ENCODE results near the gene PPP1R1A. TPM values are rescaled to one million over a fixed set of nuclear protein-coding genes. Genes with fewer than 3 reads are reported as not detected.

PPP1R1A gene
- total RNA-seq, 4 donors from 2014 or later, result 1.1 to 4.1 (median 1.8) TPM

DNA sequence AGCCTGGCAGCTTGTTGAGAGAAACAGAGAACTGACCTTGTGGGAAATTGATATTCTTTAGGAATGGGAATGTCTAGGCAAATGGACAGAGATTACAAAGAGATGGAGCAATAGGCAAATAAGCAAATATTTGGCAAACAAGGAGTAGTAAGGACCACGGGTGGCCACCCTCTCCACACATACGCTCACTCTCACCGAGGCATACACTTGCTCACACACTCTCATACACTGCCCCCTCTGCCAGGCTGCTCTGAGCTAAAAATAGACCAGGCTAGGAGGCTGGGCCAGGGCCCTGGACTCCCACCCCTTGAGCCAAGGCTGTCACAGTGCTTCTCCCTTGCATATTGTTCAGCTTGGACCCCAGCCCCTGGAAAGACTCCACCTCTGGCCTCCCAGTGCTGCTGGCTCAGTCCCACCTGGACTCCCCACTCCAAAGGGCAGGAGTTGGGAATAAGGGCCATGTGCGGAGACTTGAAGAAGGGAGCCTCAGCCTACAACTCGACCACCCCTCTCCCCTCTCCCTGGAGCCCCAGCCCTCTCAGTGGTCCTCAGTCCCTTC lies 1.1 kb downstream of the PPP1R1A start:
- Histone ChIP-seq H3K27ac (no peak overlapping the region), H3K27me3 (no peaks in the 10 kb centered on the region), H3K36me3 (no peaks in the 10 kb centered on the region), H3K9me3 (no peaks in the 10 kb centered on the region), H3K4me3 (peak overlapping the region in 1 of 4 donors; percentile 58), H3K4me1 (peaks cover 0 to 11% (median 0%) of the 10 kb centered on the region in 4 donors)
- no peak for TF ChIP-seq POLR2A (IDR thresholded peaks at IDR 0.05)
- TF ChIP-seq, protein P1, sequence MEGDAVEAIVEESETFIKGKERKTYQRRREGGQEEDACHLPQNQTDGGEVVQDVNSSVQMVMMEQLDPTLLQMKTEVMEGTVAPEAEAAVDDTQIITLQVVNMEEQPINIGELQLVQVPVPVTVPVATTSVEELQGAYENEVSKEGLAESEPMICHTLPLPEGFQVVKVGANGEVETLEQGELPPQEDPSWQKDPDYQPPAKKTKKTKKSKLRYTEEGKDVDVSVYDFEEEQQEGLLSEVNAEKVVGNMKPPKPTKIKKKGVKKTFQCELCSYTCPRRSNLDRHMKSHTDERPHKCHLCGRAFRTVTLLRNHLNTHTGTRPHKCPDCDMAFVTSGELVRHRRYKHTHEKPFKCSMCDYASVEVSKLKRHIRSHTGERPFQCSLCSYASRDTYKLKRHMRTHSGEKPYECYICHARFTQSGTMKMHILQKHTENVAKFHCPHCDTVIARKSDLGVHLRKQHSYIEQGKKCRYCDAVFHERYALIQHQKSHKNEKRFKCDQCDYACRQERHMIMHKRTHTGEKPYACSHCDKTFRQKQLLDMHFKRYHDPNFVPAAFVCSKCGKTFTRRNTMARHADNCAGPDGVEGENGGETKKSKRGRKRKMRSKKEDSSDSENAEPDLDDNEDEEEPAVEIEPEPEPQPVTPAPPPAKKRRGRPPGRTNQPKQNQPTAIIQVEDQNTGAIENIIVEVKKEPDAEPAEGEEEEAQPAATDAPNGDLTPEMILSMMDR (IDR thresholded peaks at IDR 0.05), result no peak
- DNase-seq, result no peak

DNA sequence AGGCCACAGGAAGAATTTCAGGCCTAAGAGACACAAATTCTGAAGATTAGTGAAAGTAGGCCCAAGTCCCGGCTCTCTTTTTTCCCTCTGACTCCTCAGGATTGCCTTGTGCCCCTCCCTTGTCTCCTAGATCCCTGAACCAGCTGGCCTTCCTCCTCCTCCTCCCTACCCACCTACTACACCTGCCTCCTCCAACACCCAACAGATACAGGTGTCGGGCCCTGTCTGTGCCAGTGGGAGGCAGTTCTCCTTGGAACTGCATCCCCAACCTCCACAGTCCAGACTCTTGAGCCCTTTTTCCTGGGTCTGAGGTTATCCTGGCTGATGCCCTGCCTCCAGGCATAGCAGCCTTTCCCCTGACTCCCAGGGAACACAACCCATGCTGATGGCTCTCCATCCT lies 1.8 kb downstream of the PPP1R1A start:
- Histone ChIP-seq H3K9me3 (no peaks in the 10 kb centered on the region), H3K4me1 (peaks cover 0 to 11% (median 0%) of the 10 kb centered on the region in 4 donors), H3K36me3 (no peaks in the 10 kb centered on the region), H3K27ac (no peak overlapping the region), H3K4me3 (no peak overlapping the region), H3K27me3 (no peaks in the 10 kb centered on the region)
- no peak for DNase-seq
- no peak for TF ChIP-seq POLR2A (IDR thresholded peaks at IDR 0.05)
- TF ChIP-seq, protein P1 (IDR thresholded peaks at IDR 0.05), result no peak

DNA sequence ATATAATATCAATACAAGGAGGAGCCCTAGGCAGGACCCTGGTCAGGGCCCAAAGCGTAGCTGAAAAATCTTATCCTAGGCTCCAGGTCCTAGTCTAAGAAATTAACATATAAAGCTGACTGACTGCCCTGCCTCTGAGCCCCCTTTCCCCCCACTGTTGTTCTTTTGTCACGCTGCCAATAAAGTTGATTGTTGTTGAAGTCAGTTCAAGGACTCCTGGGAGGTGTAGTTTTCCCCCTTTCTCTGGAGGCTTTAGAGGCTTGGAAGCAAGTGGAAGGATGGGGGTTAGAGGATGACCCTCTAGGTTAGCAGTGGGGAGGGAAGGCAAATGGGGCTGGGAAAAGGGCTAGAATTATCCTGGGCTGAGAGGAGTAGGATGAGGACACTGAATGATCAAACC lies 3.2 kb downstream of the PPP1R1A start:
- Histone ChIP-seq H3K4me1 (peaks cover 0 to 11% (median 0%) of the 10 kb centered on the region in 4 donors), H3K36me3 (no peaks in the 10 kb centered on the region), H3K27me3 (no peaks in the 10 kb centered on the region), H3K27ac (no peak overlapping the region), H3K4me3 (no peak overlapping the region), H3K9me3 (no peaks in the 10 kb centered on the region)
- TF ChIP-seq, protein P1 (IDR thresholded peaks at IDR 0.05), result no peak
- no peak for TF ChIP-seq POLR2A (IDR thresholded peaks at IDR 0.05)
- DNase-seq, result no peak

DNA sequence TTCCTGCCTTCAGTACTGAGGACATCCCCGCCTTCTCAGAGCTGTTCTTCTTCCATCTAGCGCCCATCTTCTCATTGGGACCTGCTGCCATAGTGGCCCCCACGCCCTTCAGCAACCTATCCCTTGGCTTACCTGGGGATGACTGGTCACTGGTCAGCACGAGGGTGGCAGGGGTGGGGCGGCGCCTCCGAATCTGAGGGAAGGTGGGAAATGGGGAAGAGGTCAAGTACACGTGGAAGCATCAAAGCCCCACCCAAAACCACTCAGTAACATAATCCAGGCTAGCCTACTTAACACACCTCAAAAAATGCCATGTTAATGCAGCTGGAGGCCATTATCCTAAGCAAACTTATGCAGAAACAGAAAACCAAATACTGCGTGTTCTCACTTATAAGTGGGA lies 4.3 kb downstream of the PPP1R1A start:
- Histone ChIP-seq H3K36me3 (no peaks in the 10 kb centered on the region), H3K27me3 (no peaks in the 10 kb centered on the region), H3K4me3 (no peak overlapping the region), H3K4me1 (peaks cover 0 to 11% (median 0%) of the 10 kb centered on the region in 4 donors), H3K27ac (no peak overlapping the region), H3K9me3 (no peaks in the 10 kb centered on the region)
- TF ChIP-seq POLR2A (IDR thresholded peaks at IDR 0.05), result no peak
- TF ChIP-seq, protein P1 (IDR thresholded peaks at IDR 0.05), result no peak
- no peak for DNase-seq

DNA sequence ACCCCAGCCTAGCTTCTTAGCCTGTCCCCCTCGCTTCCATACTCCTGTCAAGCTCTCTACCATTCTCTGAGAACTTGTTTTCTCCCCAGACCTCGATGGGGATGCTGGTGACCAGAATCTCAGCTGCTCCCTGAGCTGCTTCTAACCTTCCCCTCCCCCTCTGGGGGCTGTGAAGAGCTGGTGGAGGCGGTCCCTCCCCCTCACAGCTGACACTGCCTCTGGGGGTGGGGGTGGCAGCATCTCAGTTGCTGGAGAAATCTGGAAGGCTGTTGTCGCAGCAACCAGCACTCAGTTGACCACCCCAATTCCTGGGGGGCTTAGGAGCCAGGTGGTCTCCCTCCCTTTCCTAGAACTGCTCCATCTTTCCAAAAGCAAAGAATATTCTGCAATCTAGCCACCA lies 4.7 kb downstream of the PPP1R1A start:
- Histone ChIP-seq H3K36me3 (no peaks in the 10 kb centered on the region), H3K4me3 (no peak overlapping the region), H3K9me3 (no peaks in the 10 kb centered on the region), H3K4me1 (peaks cover 0 to 11% (median 0%) of the 10 kb centered on the region in 4 donors), H3K27ac (no peak overlapping the region), H3K27me3 (no peaks in the 10 kb centered on the region)
- no peak for DNase-seq
- TF ChIP-seq, protein P1 (IDR thresholded peaks at IDR 0.05), result no peak
- TF ChIP-seq POLR2A (IDR thresholded peaks at IDR 0.05), result no peak

DNA sequence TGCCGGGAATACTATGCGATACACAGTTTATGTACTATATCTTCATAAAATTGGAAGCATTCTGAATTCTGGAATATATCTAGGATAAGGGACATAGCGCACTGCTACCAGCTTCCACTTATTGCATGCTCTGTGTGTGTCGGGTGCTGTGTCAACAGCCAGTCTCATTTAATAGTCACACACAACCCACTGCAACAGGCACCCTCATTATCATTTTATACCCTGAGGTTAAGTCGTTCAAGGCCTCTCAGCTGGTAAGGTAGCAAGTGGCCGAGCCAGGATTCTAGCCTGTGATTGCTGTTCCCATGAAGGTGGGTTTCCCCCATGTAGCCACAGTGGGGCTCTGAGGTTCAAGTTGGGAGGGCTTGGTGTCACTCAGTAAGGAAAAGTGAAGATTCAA lies 7.0 kb downstream of the PPP1R1A start:
- H3K27ac ChIP-seq, result no peak overlapping the region
- H3K27me3 ChIP-seq, result no peaks in the 10 kb centered on the region
- H3K36me3 ChIP-seq, result no peaks in the 10 kb centered on the region
- no peak for TF ChIP-seq POLR2A (IDR thresholded peaks at IDR 0.05)
- TF ChIP-seq, protein P1 (IDR thresholded peaks at IDR 0.05), result no peak
- DNase-seq, result no peak
- H3K4me1 ChIP-seq, result no peaks in the 10 kb centered on the region
- no peaks in the 10 kb centered on the region for H3K9me3 ChIP-seq
- H3K4me3 ChIP-seq, result no peak overlapping the region

Measured in Peyer's patch (tissue), 4 donors.